GM21390 (cell line): ENCODE results near the gene RPL3.

ENCODE experiments used
- ATAC-seq: cut with Tn5 transposase; IDR thresholded peaks from one replicate; pipeline ENCODE4 v1.9.1; 2021; ENCODE audit not compliant: unreplicated experiment

The RPL3 gene

DNA sequence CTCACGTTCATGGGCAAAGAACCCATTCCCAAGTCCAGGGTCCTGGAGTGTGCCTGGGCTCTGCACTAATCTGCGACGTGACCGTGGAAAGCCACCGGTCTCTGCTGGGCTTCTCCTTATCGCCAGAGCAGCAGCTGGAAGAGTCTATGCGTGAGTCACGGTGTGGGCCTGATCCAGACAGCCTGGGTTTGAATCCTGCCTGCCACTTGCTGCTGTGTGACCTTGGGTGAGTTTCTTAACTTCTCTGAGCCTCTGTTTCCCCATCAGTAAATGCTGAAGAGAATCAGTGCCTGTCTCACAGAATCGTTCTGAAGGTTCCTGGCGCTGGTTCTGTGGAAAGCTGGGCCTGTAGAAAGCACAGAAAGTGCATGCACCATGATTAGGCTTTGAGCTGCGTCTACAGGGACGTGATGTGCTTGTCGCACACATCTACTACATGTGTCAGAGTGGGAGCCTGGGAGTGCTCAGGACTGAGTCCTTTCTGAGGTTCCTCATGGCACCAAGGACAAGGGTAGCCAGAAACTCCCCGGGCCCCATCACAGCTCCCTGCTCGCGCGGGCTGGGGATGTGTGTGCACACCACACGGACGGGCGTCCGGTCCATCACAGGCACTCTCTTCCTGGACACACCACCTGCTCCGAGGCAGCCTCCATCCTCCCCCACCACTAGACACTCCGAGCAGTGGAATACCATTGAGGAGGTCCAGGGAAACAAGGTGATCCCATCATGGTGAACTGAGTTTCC, 54.1 kb downstream of the RPL3 start:
- ATAC-seq, result no peak

DNA sequence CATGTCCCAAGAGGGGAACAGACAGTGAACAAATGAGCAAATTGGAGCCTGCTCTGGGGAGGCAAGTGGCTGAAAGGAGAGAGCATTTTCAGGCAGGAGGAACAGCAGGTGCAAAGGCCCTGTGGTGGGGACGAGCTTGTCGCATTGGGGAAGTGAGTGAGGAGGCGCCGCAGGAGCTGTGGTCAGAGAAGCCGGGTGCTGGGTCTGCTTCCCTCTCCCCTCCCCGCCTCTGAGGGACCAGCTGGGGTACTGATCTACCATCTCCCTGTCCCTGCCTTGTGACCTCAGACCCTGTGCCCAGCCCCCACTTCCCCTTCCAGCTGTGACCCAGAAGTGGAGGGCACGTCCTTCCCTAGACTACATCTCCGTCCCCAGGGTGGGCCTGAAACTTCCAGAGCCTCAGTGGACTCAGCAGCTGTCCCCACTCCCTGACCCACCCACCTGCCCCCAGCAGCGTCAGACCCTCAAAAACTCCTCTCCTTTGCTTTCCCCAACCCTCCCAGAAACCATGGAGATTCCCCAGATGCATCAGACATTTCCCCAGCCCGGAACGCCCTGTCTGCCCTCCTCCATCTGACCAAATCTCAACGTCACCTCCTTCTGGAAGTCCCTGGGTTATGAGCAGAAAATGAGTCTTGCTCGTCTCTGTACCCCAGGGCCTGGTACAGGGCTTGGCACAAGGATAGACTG, 54.9 kb downstream of the RPL3 start:
- no peak for ATAC-seq

DNA sequence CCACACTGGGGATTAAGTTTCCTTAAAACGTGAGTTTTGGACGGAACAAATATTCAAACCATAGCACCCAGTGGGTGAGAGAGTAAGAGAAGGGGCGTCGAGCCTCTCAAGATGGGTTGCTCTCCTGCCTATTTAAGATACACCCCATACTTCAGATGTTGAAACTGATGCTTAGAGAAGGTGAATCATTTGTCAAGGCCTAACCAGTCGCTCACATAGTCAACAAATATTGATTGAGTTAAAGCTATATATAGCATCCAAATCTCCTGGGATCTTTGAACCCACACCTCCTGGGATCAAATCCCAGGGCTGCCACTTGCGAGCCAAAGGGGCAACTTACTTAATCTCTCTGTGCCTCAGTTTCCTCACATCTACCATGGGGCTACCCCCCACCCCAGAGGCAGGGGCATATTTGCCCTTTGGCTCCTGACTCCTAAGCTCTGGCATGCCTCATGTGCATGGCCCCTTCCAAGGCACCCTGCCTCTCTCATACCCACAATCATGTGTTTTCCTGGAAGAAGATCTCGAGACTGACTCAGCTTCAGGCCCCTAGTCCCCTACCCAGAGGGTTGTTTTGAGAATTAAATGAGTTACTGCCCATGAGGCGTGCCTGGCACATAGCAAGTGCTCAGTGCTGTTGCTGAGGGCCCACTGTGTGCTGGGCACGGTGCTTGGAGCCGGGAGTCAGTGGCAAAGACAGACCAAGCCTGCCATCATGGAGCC, 55.6 kb downstream of the RPL3 start:
- no peak for ATAC-seq
